GM23338 (cell line): Measurements from ENCODE around the gene MYH14. TPM values are rescaled to one million over a fixed set of nuclear protein-coding genes. Genes with fewer than 3 reads are reported as not detected.
A peak's percentile ranks its signal among the peaks of the same experiment; 100 is the strongest.
"Not testable (repeated sequence)": the region's sequence is repeated elsewhere in the genome, so short reads cannot be mapped to it uniquely, and the experiment has no call there.

ENCODE experiments used
- ATAC-seq: fragments of 200-7000 bp; cut with Tn5 transposase; 3 replicates; pipeline ENCODE4 v1.9.1; 2020
- DNase-seq: peaks from one replicate; pipeline ENCODE4 v3.0.0-alpha.2; 2015; ENCODE audit warnings: low spot score
- H2AFZ ChIP-seq: fragments of 200-600 bp; sonication (generic); 2 replicates; pipeline ENCODE4 v1.8.0; 2016; ENCODE audit warnings: antibody characterized with exemption, mild to moderate bottlenecking, moderate library complexity
- H3F3A ChIP-seq: fragments of 200-600 bp; sonication (generic); replicated peaks from 2 replicates; pipeline ENCODE4 v1.8.0; 2017; ENCODE audit warnings: antibody characterized with exemption, mixed run types, low read depth
- H3K27ac ChIP-seq: fragments of 200-600 bp; sonication (generic); 2 replicates; pipeline ENCODE4 v1.6.1; 2016; ENCODE audit warnings: low read depth
- H3K27me3 ChIP-seq: fragments of 200-600 bp; sonication (generic); 2 replicates; pipeline ENCODE4 v1.8.0; 2016; ENCODE audit warnings: mild to moderate bottlenecking, mixed run types, moderate library complexity; ENCODE audit not compliant: insufficient read depth
- H3K36me3 ChIP-seq: fragments of 200-600 bp; sonication (generic); 2 replicates; pipeline ENCODE4 v1.8.0; 2016; ENCODE audit warnings: mild to moderate bottlenecking; ENCODE audit not compliant: insufficient read depth
- H3K4me1 ChIP-seq: fragments of 200-600 bp; sonication (generic); 2 replicates; pipeline ENCODE4 v1.8.0; 2016; ENCODE audit warnings: mild to moderate bottlenecking, moderate library complexity; ENCODE audit not compliant: insufficient read depth
- H3K4me2 ChIP-seq: fragments of 200-600 bp; sonication (generic); 2 replicates; pipeline ENCODE4 v1.7.1; 2017; ENCODE audit warnings: mixed run types
- H3K4me3 ChIP-seq: fragments of 200-600 bp; sonication (generic); 2 replicates; pipeline ENCODE4 v1.6.1; 2016; ENCODE audit warnings: mixed run types
- H3K79me2 ChIP-seq: fragments of 200-600 bp; sonication (generic); replicated peaks from 2 replicates; pipeline ENCODE4 v1.8.0; 2017; ENCODE audit warnings: mild to moderate bottlenecking; ENCODE audit not compliant: insufficient read depth
- H3K9me2 ChIP-seq: fragments of 200-600 bp; sonication (generic); 2 replicates; pipeline ENCODE4 v1.8.0; 2017; ENCODE audit not compliant: insufficient read depth
- H4K20me1 ChIP-seq: fragments of 200-600 bp; sonication (generic); replicated peaks from 2 replicates; pipeline ENCODE4 v1.8.0; 2017; ENCODE audit warnings: mild to moderate bottlenecking; ENCODE audit not compliant: insufficient read depth
- H3K27ac Mint-ChIP-seq: 2 replicates; pipeline ENCODE4 v1.8.0; 2020; ENCODE audit warnings: inconsistent platforms, mild to moderate bottlenecking, moderate library complexity, mixed read lengths
- H3K27me3 Mint-ChIP-seq: 3 replicates; pipeline ENCODE4 v1.8.0; 2022; ENCODE audit warnings: low read depth, mild to moderate bottlenecking, moderate library complexity, mixed read lengths, inconsistent platforms; ENCODE audit not compliant: insufficient read depth, poor library complexity
- H3K36me3 Mint-ChIP-seq: 3 replicates; pipeline ENCODE4 v1.8.0; 2021; ENCODE audit warnings: low read depth, mild to moderate bottlenecking, inconsistent platforms, moderate library complexity, mixed read lengths
- H3K4me1 Mint-ChIP-seq: 3 replicates; pipeline ENCODE4 v1.8.0; 2020; ENCODE audit warnings: mild to moderate bottlenecking, inconsistent platforms, mixed read lengths
- H3K4me3 Mint-ChIP-seq: 3 replicates; pipeline ENCODE4 v1.8.0; 2021; ENCODE audit warnings: moderate library complexity, mild to moderate bottlenecking, inconsistent platforms, mixed read lengths
- H3K9me3 Mint-ChIP-seq: 3 replicates; pipeline ENCODE4 v1.8.0; 2020; ENCODE audit warnings: moderate library complexity, mild to moderate bottlenecking, inconsistent platforms, mixed read lengths
- CREB1 ChIP-seq: fragments of 250-450 bp; sonication (Bioruptor Pico); IDR thresholded peaks from 2 replicates; pipeline ENCODE4 v1.5.0; 2020; ENCODE audit warnings: low read depth, mild to moderate bottlenecking, moderate library complexity
- EZH2 ChIP-seq: fragments of 200-600 bp; sonication (generic); IDR thresholded peaks from one replicate; pipeline ENCODE4 v1.8.0; 2017; ENCODE audit warnings: antibody characterized with exemption, mild to moderate bottlenecking, low read depth; ENCODE audit not compliant: unreplicated experiment
- EZH2phosphoT487 ChIP-seq: fragments of 200-600 bp; sonication (generic); IDR thresholded peaks from one replicate; pipeline ENCODE4 v1.8.1; 2018; ENCODE audit warnings: antibody characterized with exemption; ENCODE audit not compliant: unreplicated experiment
- JUNB ChIP-seq: IDR thresholded peaks from one replicate; pipeline ENCODE4 v1.6.1; 2016; ENCODE audit warnings: antibody characterized with exemption; ENCODE audit not compliant: unreplicated experiment
- NANOG ChIP-seq: IDR thresholded peaks from 2 replicates; pipeline ENCODE4 v1.6.1; 2016; ENCODE audit warnings: antibody characterized with exemption, borderline replicate concordance
- POLR2AphosphoS5 ChIP-seq: IDR thresholded peaks from 2 replicates; pipeline ENCODE4 v1.6.1; 2016; ENCODE audit warnings: antibody characterized with exemption, low read depth
- REST ChIP-seq: IDR thresholded peaks from one replicate; pipeline ENCODE4 v1.6.1; 2018; ENCODE audit warnings: antibody characterized with exemption; ENCODE audit not compliant: unreplicated experiment
- STAT1 ChIP-seq: IDR thresholded peaks from one replicate; pipeline ENCODE4 v1.6.1; 2016; ENCODE audit warnings: antibody characterized with exemption; ENCODE audit not compliant: unreplicated experiment
- ZNF114 ChIP-seq: fragments of 250-450 bp; sonication (Bioruptor Pico); IDR thresholded peaks from 2 replicates; pipeline ENCODE4 v1.5.0; 2020; ENCODE audit warnings: mild to moderate bottlenecking, moderate library complexity
- ZNF331 ChIP-seq: fragments of 250-450 bp; sonication (Bioruptor Pico); IDR thresholded peaks from 2 replicates; pipeline ENCODE4 v1.5.0; 2020; ENCODE audit warnings: low read depth, mild to moderate bottlenecking, moderate library complexity
- ZNF462 ChIP-seq: fragments of 250-450 bp; sonication (Bioruptor Pico); IDR thresholded peaks from 2 replicates; pipeline ENCODE4 v1.5.0; 2020; ENCODE audit warnings: mild to moderate bottlenecking, moderate library complexity
- polyA plus RNA-seq: library from polyadenylated mRNA; unstranded; fragments of >200 nt; fragmentation: Nextera tagmentation; extraction: Ambion mirVana; gene quantifications from 2 replicates; pipeline ENCODE4 v1.2.1, GENCODE V29; 2016
- total RNA-seq: library from RNA; depleted of rRNA; stranded (reverse); fragments of >200 nt; shearing (Covaris generic); gene quantifications from 2 replicates; pipeline ENCODE4 v1.2.3, GENCODE V29; 2014
- TF ChIP-seq, protein P1 (sequence below), 2 experiments: fragments of 200-600 bp in 1 of 2; sonication (generic) in 1 of 2; conservative IDR thresholded peaks; 2 replicates each; pipeline versions ENCODE4 v1.5.1 to v1.6.1; 2016 to 2017; ENCODE audit warnings: antibody characterized with exemption in 2 of 2, low read depth in 2 of 2, mild to moderate bottlenecking in 2 of 2, moderate library complexity in 1 of 2

The MYH14 gene
- total and polyA plus RNA-seq, 2 experiments from 2014 or later, result 25.5 to 27.5 TPM

GRCh38 chr19:50237493-50237892 is 34.1 kb downstream of the MYH14 start:
- TF ChIP-seq, protein P1, sequence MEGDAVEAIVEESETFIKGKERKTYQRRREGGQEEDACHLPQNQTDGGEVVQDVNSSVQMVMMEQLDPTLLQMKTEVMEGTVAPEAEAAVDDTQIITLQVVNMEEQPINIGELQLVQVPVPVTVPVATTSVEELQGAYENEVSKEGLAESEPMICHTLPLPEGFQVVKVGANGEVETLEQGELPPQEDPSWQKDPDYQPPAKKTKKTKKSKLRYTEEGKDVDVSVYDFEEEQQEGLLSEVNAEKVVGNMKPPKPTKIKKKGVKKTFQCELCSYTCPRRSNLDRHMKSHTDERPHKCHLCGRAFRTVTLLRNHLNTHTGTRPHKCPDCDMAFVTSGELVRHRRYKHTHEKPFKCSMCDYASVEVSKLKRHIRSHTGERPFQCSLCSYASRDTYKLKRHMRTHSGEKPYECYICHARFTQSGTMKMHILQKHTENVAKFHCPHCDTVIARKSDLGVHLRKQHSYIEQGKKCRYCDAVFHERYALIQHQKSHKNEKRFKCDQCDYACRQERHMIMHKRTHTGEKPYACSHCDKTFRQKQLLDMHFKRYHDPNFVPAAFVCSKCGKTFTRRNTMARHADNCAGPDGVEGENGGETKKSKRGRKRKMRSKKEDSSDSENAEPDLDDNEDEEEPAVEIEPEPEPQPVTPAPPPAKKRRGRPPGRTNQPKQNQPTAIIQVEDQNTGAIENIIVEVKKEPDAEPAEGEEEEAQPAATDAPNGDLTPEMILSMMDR (conservative IDR thresholded peaks at IDR 0.05; ENCODE audit: low read depth in 2 of 2), result peak; percentile 81 to 82
- not testable (repeated sequence) for H3K4me2 ChIP-seq, H3K4me3 Mint-ChIP-seq, H3K4me1 Mint-ChIP-seq, H3K9me2 ChIP-seq, ATAC-seq, H4K20me1 ChIP-seq, H2AFZ ChIP-seq, H3K27ac Mint-ChIP-seq, H3K27ac ChIP-seq, H3K36me3 ChIP-seq, H3K4me3 ChIP-seq, H3K79me2 ChIP-seq, H3F3A ChIP-seq, H3K27me3 ChIP-seq
- peaks cover 13% of the 10 kb centered on the region for H3K27me3 Mint-ChIP-seq
- peak; percentile 85 for DNase-seq
- peaks cover 95% of the 10 kb centered on the region for H3K9me3 Mint-ChIP-seq
- H3K36me3 Mint-ChIP-seq, result peaks cover 38% of the 10 kb centered on the region
- peaks cover 10% of the 10 kb centered on the region; the same call in 1 of the 2 replicates for H3K4me1 ChIP-seq

DNA sequence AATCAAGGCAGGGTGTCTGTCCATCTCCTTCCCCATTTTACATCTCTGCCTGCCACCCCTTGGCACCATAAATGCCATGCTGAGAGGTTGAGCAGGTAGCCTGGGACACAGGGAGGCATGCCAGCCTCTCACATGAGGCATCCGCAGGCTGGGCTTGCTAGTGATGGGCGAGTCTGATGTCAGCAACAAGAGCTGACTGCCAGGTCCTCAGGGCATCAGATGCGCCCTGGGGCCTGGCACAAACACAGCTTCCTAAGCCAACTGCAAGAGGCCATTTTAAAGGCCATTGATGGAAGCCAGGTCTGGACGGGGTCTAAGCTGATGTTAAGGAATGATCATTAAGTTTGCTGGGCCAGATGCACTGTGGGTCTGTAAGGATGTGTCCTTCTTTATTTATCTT is 34.6 kb downstream of the MYH14 start:
- DNase-seq (no peak), ATAC-seq (no peak)
- Histone ChIP-seq H3K4me2 (no peak overlapping the region), H3K9me2 (no peaks in the 10 kb centered on the region), H4K20me1 (no peaks in the 10 kb centered on the region), H3K27ac (no peak overlapping the region), H3K36me3 (no peaks in the 10 kb centered on the region), H3K79me2 (no peaks in the 10 kb centered on the region), H2AFZ (no peak overlapping the region), H3K4me1 (peaks cover 10% of the 10 kb centered on the region; the same call in 1 of the 2 replicates), H3F3A (no peaks in the 10 kb centered on the region), H3K27me3 (no peaks in the 10 kb centered on the region), H3K4me3 (no peak overlapping the region)
- no peaks in the 10 kb centered on the region for H3K4me1 Mint-ChIP-seq
- no peak overlapping the region for H3K27ac Mint-ChIP-seq
- peaks cover 13% of the 10 kb centered on the region for H3K27me3 Mint-ChIP-seq
- peaks cover 42% of the 10 kb centered on the region for H3K36me3 Mint-ChIP-seq
- H3K4me3 Mint-ChIP-seq, result no peak overlapping the region
- H3K9me3 Mint-ChIP-seq, result peaks cover 96% of the 10 kb centered on the region
- TF ChIP-seq ZNF462 (CRISPR knock-in tag), result no peak
- TF ChIP-seq REST, result no peak
- TF ChIP-seq STAT1, result no peak
- TF ChIP-seq POLR2AphosphoS5, result no peak
- TF ChIP-seq CREB1 (CRISPR knock-in tag), result no peak
- no peak for TF ChIP-seq EZH2
- no peak for TF ChIP-seq NANOG
- no peak for TF ChIP-seq JUNB
- TF ChIP-seq EZH2phosphoT487, result no peak
- no peak for TF ChIP-seq ZNF331 (CRISPR knock-in tag)
- TF ChIP-seq ZNF114, result no peak
